HCT116 (cell line): ENCODE data around the gene SGK1. TPM values are rescaled to one million over a fixed set of nuclear protein-coding genes. Genes with fewer than 3 reads are reported as not detected.

Experiments
- ATAC-seq: fragments of 200-7000 bp; cut with Tn5 transposase; 2 replicates; pipeline ENCODE4 v1.9.1; 2020; ENCODE audit warnings: mild to moderate bottlenecking, moderate library complexity
- BruUV-seq: library from RNA; stranded (reverse); fragments of 400-500 nt; replicated peaks from 2 replicates; lab custom pipeline; 2021; lab: Mats Ljungman, UMichigan
- CTCF ChIA-PET: fragments of 300-600 bp; sonication (Branson Sonifier 250); formaldehyde crosslinking; loops from one replicate; lab custom pipeline; 2021; ENCODE audit warnings: antibody characterized with exemption; lab: Charles Lee
- POLR2A ChIA-PET: fragments of 300-600, 350-600 bp; sonication (Branson Sonifier 250); formaldehyde crosslinking; loops from one replicate; lab custom pipeline; 2021; ENCODE audit warnings: antibody characterized with exemption; lab: Charles Lee
- RAD21 ChIA-PET, 2 experiments: fragments of 300-600 bp; sonication (Branson Sonifier 250); formaldehyde crosslinking; loops; one replicate each; lab custom pipeline; 2023; ENCODE audit warnings: low total read pairs in 2 of 2; ENCODE audit not compliant: uncharacterized antibody in 2 of 2, unreplicated experiment in 2 of 2, low non-redundant PET in 1 of 2; lab: Charles Lee
- DNase-seq: peaks from one replicate; pipeline ENCODE4 v3.0.0-alpha.2; 2010; ENCODE audit warnings: low read depth, low spot score
- H2AFZ ChIP-seq: fragments of 200-600 bp; shearing (Covaris generic), sonication (generic); 2 replicates; pipeline ENCODE4 v1.6.1; 2017; ENCODE audit warnings: low read depth, mixed run types, mixed read lengths, antibody characterized with exemption, low read length; ENCODE audit not compliant: poor library complexity, severe bottlenecking
- H3K27ac ChIP-seq: 2 replicates; pipeline ENCODE4 v1.5.1; 2012; ENCODE audit warnings: low read depth, low read length
- H3K27me3 ChIP-seq: fragments of 200-600 bp; sonication (generic); 2 replicates; pipeline ENCODE4 v1.6.1; 2016; ENCODE audit warnings: mixed run types, low read length, mixed read lengths; ENCODE audit not compliant: insufficient read depth
- H3K36me3 ChIP-seq, 2 experiments: fragments of 200-500 bp in 1 of 2; fragments of 200-600 bp in 1 of 2; sonication (Bioruptor generic) in 1 of 2; sonication (generic) in 1 of 2; 2 replicates each; pipeline versions ENCODE4 v1.5.1 to v1.6.1; 2014 to 2016; ENCODE audit warnings: low read length in 2 of 2, inconsistent platforms in 1 of 2, mixed read lengths in 1 of 2, mixed run types in 1 of 2; ENCODE audit not compliant: insufficient read depth in 2 of 2, control insufficient read depth in 1 of 2
- H3K4me1 ChIP-seq, 2 experiments: fragments of 200-600 bp in 1 of 2; sonication (generic) in 1 of 2; 2 replicates each; pipeline versions ENCODE4 v1.5.1 to v1.6.1; 2012 to 2017; ENCODE audit warnings: low read length in 2 of 2, inconsistent platforms in 1 of 2, mild to moderate bottlenecking in 1 of 2, mixed read lengths in 1 of 2, mixed run types in 1 of 2, moderate library complexity in 1 of 2; ENCODE audit not compliant: insufficient read depth in 2 of 2, control insufficient read depth in 1 of 2
- H3K4me2 ChIP-seq: fragments of 200-600 bp; sonication (generic); 2 replicates; pipeline ENCODE4 v1.6.1; 2017; ENCODE audit warnings: mixed run types, low read length, mixed read lengths
- H3K4me3 ChIP-seq, 2 experiments: fragments of 200-600 bp in 1 of 2; sonication (generic) in 1 of 2; replicated peaks in 1 of 2; 2 replicates each; pipeline ENCODE4 v1.5.1; 2011 to 2016; ENCODE audit warnings: low read length in 2 of 2, control low read depth in 1 of 2, low read depth in 1 of 2, mild to moderate bottlenecking in 1 of 2, mixed read lengths in 1 of 2, mixed run types in 1 of 2
- H3K79me2 ChIP-seq: fragments of 200-600 bp; sonication (generic); 2 replicates; pipeline ENCODE4 v1.6.1; 2017; ENCODE audit warnings: mild to moderate bottlenecking, mixed run types, low read length, moderate library complexity, mixed read lengths; ENCODE audit not compliant: insufficient read depth
- H3K9ac ChIP-seq: fragments of 200-600 bp; sonication (generic); 2 replicates; pipeline ENCODE4 v1.6.1; 2016; ENCODE audit warnings: low read length, mixed read lengths
- H3K9me2 ChIP-seq: fragments of 200-600 bp; sonication (generic), shearing (Covaris generic); 2 replicates; pipeline ENCODE4 v1.6.1; 2017; ENCODE audit warnings: mixed run types, mild to moderate bottlenecking, moderate library complexity; ENCODE audit not compliant: insufficient read depth
- H3K9me3 ChIP-seq, 2 experiments: fragments of 200-500 bp in 1 of 2; fragments of 200-600 bp in 1 of 2; sonication (Bioruptor generic) in 1 of 2; sonication (generic) in 1 of 2; 2 replicates each; pipeline ENCODE4 v1.6.1; 2014 to 2017; ENCODE audit warnings: low read length in 2 of 2, mixed read lengths in 2 of 2, inconsistent platforms in 1 of 2, low read depth in 1 of 2, mild to moderate bottlenecking in 1 of 2, mixed run types in 1 of 2, moderate library complexity in 1 of 2; ENCODE audit not compliant: control insufficient read depth in 1 of 2, insufficient read depth in 1 of 2
- H4K20me1 ChIP-seq: fragments of 200-600 bp; sonication (generic), shearing (Covaris generic); 2 replicates; pipeline ENCODE4 v1.6.1; 2017; ENCODE audit warnings: mixed run types, mild to moderate bottlenecking, moderate library complexity; ENCODE audit not compliant: insufficient read depth
- JUND ChIP-seq: IDR thresholded peaks from 2 replicates; pipeline ENCODE4 v1.6.1; 2012
- RAD21 ChIP-seq: IDR thresholded peaks from 2 replicates; pipeline ENCODE4 v1.6.1; 2012; ENCODE audit warnings: low read depth, mild to moderate bottlenecking
- REST ChIP-seq: IDR thresholded peaks from 2 replicates; pipeline ENCODE4 v1.6.1; 2012; ENCODE audit warnings: low read depth
- SP1 ChIP-seq: IDR thresholded peaks from 2 replicates; pipeline ENCODE4 v1.6.1; 2012; ENCODE audit warnings: low read depth
- SRF ChIP-seq: IDR thresholded peaks from 2 replicates; pipeline ENCODE4 v1.6.1; 2012; ENCODE audit warnings: low read depth
- YY1 ChIP-seq: IDR thresholded peaks from 2 replicates; pipeline ENCODE4 v1.6.1; 2011; ENCODE audit warnings: low read length, low read depth, moderate library complexity, mild to moderate bottlenecking; ENCODE audit not compliant: insufficient replicate concordance; ENCODE audit errors: extremely low read depth
- ZBTB33 ChIP-seq: IDR thresholded peaks from 2 replicates; pipeline ENCODE4 v1.6.1; 2011; ENCODE audit warnings: mild to moderate bottlenecking, low read length, moderate library complexity; ENCODE audit not compliant: insufficient replicate concordance; ENCODE audit errors: extremely low read depth
- ZFX ChIP-seq: fragments of 450-650 bp; IDR thresholded peaks from 2 replicates; pipeline ENCODE4 v1.6.1; 2017
- intact Hi-C: fragments of 100-400 bp; cut with micrococcal nuclease; formaldehyde crosslinking; loops from 2 replicates; pipeline ENCODE4 v1.10.0; 2022
- total RNA-seq: library from RNA; stranded (reverse); gene quantifications from one replicate; pipeline ENCODE4 v1.2.1, GENCODE V29; 2021; ENCODE audit not compliant: unreplicated experiment
- TF ChIP-seq, protein P1 (sequence below): IDR thresholded peaks from 2 replicates; pipeline ENCODE4 v1.6.1; 2012

SGK1 gene
- total RNA-seq, 1 experiment from 2014 or later: 4.5 TPM

- no peak overlapping the region for H3K4me2 ChIP-seq
These were observed 38.5 kb upstream of the SGK1 start for GRCh38 chr6:134356405-134356804.

GRCh38 chr6:134352786-134353480, 35.0 kb upstream of the SGK1 start:
- intact Hi-C loops: no loop called here
- no peak for ATAC-seq
- POLR2A ChIA-PET: no interaction called here
- Histone ChIP-seq H3K9me2 (no peaks in the 10 kb centered on the region), H3K36me3 (no peaks in the 10 kb centered on the region), H3K27me3 (no peaks in the 10 kb centered on the region), H3K4me2 (no peak overlapping the region), H3K4me1 (no peaks in the 10 kb centered on the region), H4K20me1 (no peaks in the 10 kb centered on the region), H3K79me2 (no peaks in the 10 kb centered on the region), H3K9ac (no peak overlapping the region), H3K9me3 (no peaks in the 10 kb centered on the region; a peak in 1 of 4 replicates), H3K4me3 (no peak overlapping the region), H2AFZ (no peak overlapping the region), H3K27ac (no peak overlapping the region)
- no peak for DNase-seq
- CTCF ChIA-PET: no interaction called here
- RAD21 ChIA-PET: no interaction called here
- no TSS peak for BruUV-seq
- TF ChIP-seq SRF (no peak), JUND (no peak), ZBTB33 (no peak), REST (no peak), RAD21 (no peak)
- TF ChIP-seq, protein P1, sequence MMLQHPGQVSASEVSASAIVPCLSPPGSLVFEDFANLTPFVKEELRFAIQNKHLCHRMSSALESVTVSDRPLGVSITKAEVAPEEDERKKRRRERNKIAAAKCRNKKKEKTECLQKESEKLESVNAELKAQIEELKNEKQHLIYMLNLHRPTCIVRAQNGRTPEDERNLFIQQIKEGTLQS: no peak

More at GRCh38 chr6:134356405-134356804, 38.5 kb upstream of the SGK1 start:
- Histone ChIP-seq H3K79me2 (no peaks in the 10 kb centered on the region), H3K9ac (no peak overlapping the region), H3K9me3 (no peaks in the 10 kb centered on the region; a peak in 1 of 4 replicates), H3K36me3 (no peaks in the 10 kb centered on the region), H3K27me3 (no peaks in the 10 kb centered on the region), H2AFZ (no peak overlapping the region), H3K27ac (no peak overlapping the region), H3K9me2 (no peaks in the 10 kb centered on the region), H4K20me1 (no peaks in the 10 kb centered on the region), H3K4me1 (no peaks in the 10 kb centered on the region), H3K4me3 (no peak overlapping the region)
- DNase-seq (no peak), ATAC-seq (no peak)
- CTCF ChIA-PET: no interaction called here
- POLR2A ChIA-PET: no interaction called here
- RAD21 ChIA-PET: no interaction called here
- TF ChIP-seq ZBTB33 (no peak), SP1 (no peak), ZFX (no peak), YY1 (no peak)
- BruUV-seq: no TSS peak
- intact Hi-C loops: no loop called here
